HEK293 (cell line): Measurements from ENCODE around the gene SLC35B3.
"Not testable (repeated sequence)": the region's sequence is repeated elsewhere in the genome, so short reads cannot be mapped to it uniquely, and the experiment has no call there.

Experiments
- CTCF ChIA-PET: fragments of 350-600 bp; formaldehyde crosslinking; extraction: SDS; loops from one replicate; lab custom pipeline; 2021; ENCODE audit warnings: antibody characterized with exemption; lab: Yijun Ruan, JAX
- POLR2A ChIA-PET: fragments of 300-600 bp; formaldehyde crosslinking; extraction: SDS; loops from one replicate; lab custom pipeline; 2020; ENCODE audit warnings: antibody characterized with exemption, inconsistent platforms; lab: Yijun Ruan, JAX
- H3K27ac ChIP-seq: fragments of 200-500 bp; sonication (Bioruptor generic); 2 replicates; pipeline ENCODE4 v1.5.1; 2014; ENCODE audit warnings: low read depth, low read length, control low read depth, inconsistent platforms; ENCODE audit errors: extremely low read depth
- H3K36me3 ChIP-seq, 2 experiments: fragments of 200-500 bp in 1 of 2; sonication (Bioruptor generic) in 1 of 2; 1 replicate in 1 of 2; 2 replicates in 1 of 2; pipeline ENCODE4 v1.5.1; 2014 to 2017; ENCODE audit warnings: inconsistent platforms in 2 of 2, low read length in 2 of 2; ENCODE audit not compliant: control insufficient read depth in 2 of 2, insufficient read depth in 1 of 2
- H3K4me1 ChIP-seq: fragments of 200-500 bp; sonication (Bioruptor generic); 2 replicates; pipeline ENCODE4 v1.5.1; 2014; ENCODE audit warnings: mild to moderate bottlenecking, low read length, inconsistent platforms; ENCODE audit not compliant: control insufficient read depth, insufficient read depth
- H3K4me3 ChIP-seq: 2 replicates; pipeline ENCODE4 v1.5.1; 2011; ENCODE audit warnings: low read depth, mild to moderate bottlenecking, control low read depth, low read length, moderate library complexity
- H3K9me3 ChIP-seq: fragments of 200-500 bp; sonication (Bioruptor generic); 2 replicates; pipeline ENCODE4 v1.5.1; 2014; ENCODE audit warnings: low read depth, low read length, inconsistent platforms; ENCODE audit not compliant: control insufficient read depth, insufficient read depth
- FEZF1 ChIP-seq: fragments of 450-650 bp; formaldehyde crosslinking; IDR thresholded peaks from 2 replicates; pipeline ENCODE4 v1.5.1; 2016; ENCODE audit warnings: missing biosample characterization, missing genetic modification characterization
- GLIS2 ChIP-seq: fragments of 450-650 bp; formaldehyde crosslinking; IDR thresholded peaks from 2 replicates; pipeline ENCODE4 v1.5.1; 2016; ENCODE audit warnings: missing biosample characterization, missing genetic modification characterization
- KLF1 ChIP-seq: fragments of 450-650 bp; formaldehyde crosslinking; IDR thresholded peaks from 2 replicates; pipeline ENCODE4 v1.5.1; 2016; ENCODE audit warnings: missing biosample characterization, missing genetic modification characterization
- KLF8 ChIP-seq: fragments of 450-650 bp; formaldehyde crosslinking; IDR thresholded peaks from 2 replicates; pipeline ENCODE4 v1.5.1; 2016; ENCODE audit warnings: missing biosample characterization, missing genetic modification characterization
- REPIN1 ChIP-seq: fragments of 450-650 bp; formaldehyde crosslinking; IDR thresholded peaks from 2 replicates; pipeline ENCODE4 v1.5.1; 2017; ENCODE audit warnings: missing biosample characterization, missing genetic modification characterization, low read depth
- TCF7L2 ChIP-seq: IDR thresholded peaks from 2 replicates; pipeline ENCODE4 v1.6.1; 2011; ENCODE audit warnings: low read depth, mild to moderate bottlenecking, inconsistent platforms, low read length, moderate library complexity, borderline replicate concordance
- ZBTB20 ChIP-seq: fragments of 450-650 bp; formaldehyde crosslinking; IDR thresholded peaks from 2 replicates; pipeline ENCODE4 v1.5.1; 2016; ENCODE audit warnings: missing biosample characterization, missing genetic modification characterization
- ZFP41 ChIP-seq: fragments of 450-650 bp; formaldehyde crosslinking; IDR thresholded peaks from 2 replicates; pipeline ENCODE4 v1.5.1; 2016; ENCODE audit warnings: missing biosample characterization, missing genetic modification characterization, borderline replicate concordance
- ZNF146 ChIP-seq: fragments of 450-650 bp; formaldehyde crosslinking; IDR thresholded peaks from 2 replicates; pipeline ENCODE4 v1.5.1; 2016; ENCODE audit warnings: missing biosample characterization, missing genetic modification characterization
- ZNF19 ChIP-seq: fragments of 450-650 bp; formaldehyde crosslinking; IDR thresholded peaks from 2 replicates; pipeline ENCODE4; 2016; ENCODE audit warnings: missing biosample characterization, missing genetic modification characterization, low read depth
- ZNF558 ChIP-seq: fragments of 450-650 bp; formaldehyde crosslinking; IDR thresholded peaks from 2 replicates; pipeline ENCODE4 v1.5.1; 2016; ENCODE audit warnings: missing biosample characterization, missing genetic modification characterization
- ZNF560 ChIP-seq: fragments of 450-650 bp; formaldehyde crosslinking; IDR thresholded peaks from 2 replicates; pipeline ENCODE4 v1.5.1; 2017; ENCODE audit warnings: missing biosample characterization, missing genetic modification characterization, borderline replicate concordance
- ZNF596 ChIP-seq: fragments of 450-650 bp; IDR thresholded peaks from 2 replicates; pipeline ENCODE4 v1.5.0; 2018; ENCODE audit warnings: missing biosample characterization, mild to moderate bottlenecking, missing genetic modification characterization, moderate library complexity
- ZNF768 ChIP-seq: fragments of 450-650 bp; formaldehyde crosslinking; IDR thresholded peaks from 2 replicates; pipeline ENCODE4 v1.5.1; 2018; ENCODE audit warnings: missing biosample characterization, mild to moderate bottlenecking, missing genetic modification characterization
- ZNF837 ChIP-seq: fragments of 450-650 bp; formaldehyde crosslinking; IDR thresholded peaks from 2 replicates; pipeline ENCODE4 v1.5.1; 2016; ENCODE audit warnings: missing biosample characterization, missing genetic modification characterization
- ZNF843 ChIP-seq: fragments of 450-650 bp; formaldehyde crosslinking; IDR thresholded peaks from 2 replicates; pipeline ENCODE4 v1.5.1; 2016; ENCODE audit warnings: missing biosample characterization, missing genetic modification characterization
- TF ChIP-seq, protein P1 (sequence below): fragments of 450-650 bp; formaldehyde crosslinking; IDR thresholded peaks from 2 replicates; pipeline ENCODE4 v1.5.1; 2016; ENCODE audit warnings: missing biosample characterization, missing genetic modification characterization
- TF ChIP-seq, protein P2 (sequence below): IDR thresholded peaks from 2 replicates; pipeline ENCODE4 v1.6.1; 2011; ENCODE audit warnings: mild to moderate bottlenecking, low read depth, low read length, borderline replicate concordance
- TF ChIP-seq, protein P3 (sequence below): fragments of 450-650 bp; formaldehyde crosslinking; IDR thresholded peaks from 2 replicates; pipeline ENCODE4 v1.5.1; 2016; ENCODE audit warnings: missing biosample characterization, missing genetic modification characterization, borderline replicate concordance
- TF ChIP-seq, protein P4 (sequence below): fragments of 450-650 bp; formaldehyde crosslinking; IDR thresholded peaks from 2 replicates; pipeline ENCODE4 v1.5.1; 2016; ENCODE audit warnings: missing biosample characterization, missing genetic modification characterization
- TF ChIP-seq, protein P5 (sequence below): fragments of 450-650 bp; formaldehyde crosslinking; IDR thresholded peaks from 2 replicates; pipeline ENCODE4 v1.5.1; 2017; ENCODE audit warnings: missing biosample characterization, missing genetic modification characterization

The SLC35B3 gene

DNA sequence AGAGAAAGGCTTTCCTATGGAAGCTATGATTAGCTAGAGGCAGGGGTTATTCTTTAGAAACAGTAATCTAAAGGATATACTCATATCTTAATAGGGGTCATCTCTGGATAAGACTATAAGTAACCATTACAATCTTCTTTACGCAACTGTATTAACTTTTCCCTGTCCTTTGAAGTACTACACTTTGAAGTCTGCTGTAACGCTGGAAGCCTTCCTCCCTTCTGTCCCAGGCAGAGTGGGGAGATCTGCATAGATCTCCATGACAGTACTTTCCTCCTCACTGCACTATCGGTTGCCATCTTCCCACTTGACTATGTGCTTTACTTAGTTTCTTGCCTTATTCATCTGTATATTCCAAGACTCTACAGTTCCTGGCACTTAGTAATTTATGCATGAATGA, 20.1 kb downstream of the SLC35B3 start:
- no peaks in the 10 kb centered on the region for H3K4me1 ChIP-seq

DNA sequence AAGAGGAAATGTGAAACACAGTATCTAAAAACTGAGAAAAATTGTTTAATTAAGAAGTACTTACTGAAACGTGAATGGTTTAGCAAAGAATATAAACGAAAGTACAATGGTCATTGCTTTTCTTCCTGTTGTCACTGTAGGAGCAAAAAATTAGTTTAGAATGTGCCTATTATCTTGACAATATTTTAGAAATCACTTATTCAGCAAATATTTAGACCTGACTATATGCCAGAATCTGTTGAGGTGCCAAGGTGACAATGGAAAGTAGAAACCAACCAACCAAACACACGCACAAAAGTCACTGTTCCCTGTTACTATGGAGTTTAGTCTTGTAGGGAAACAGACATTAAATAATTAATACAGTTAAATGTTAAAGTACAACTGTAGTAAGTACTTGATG, 20.5 kb downstream of the SLC35B3 start:
- no peak overlapping the region for H3K27ac ChIP-seq
- H3K4me1 ChIP-seq: no peaks in the 10 kb centered on the region
- peaks cover 41 to 47% of the 10 kb centered on the region in 2 experiments; a peak in 2 of 3 replicates for H3K36me3 ChIP-seq
- no peak overlapping the region for H3K4me3 ChIP-seq
- CTCF ChIA-PET: no interaction called here
- H3K9me3 ChIP-seq: no peaks in the 10 kb centered on the region
- TF ChIP-seq KLF8 (tag by site-specific recombination) (no peak), ZNF19 (tag by site-specific recombination) (no peak), FEZF1 (tag by site-specific recombination) (no peak)
- TF ChIP-seq, protein P1, sequence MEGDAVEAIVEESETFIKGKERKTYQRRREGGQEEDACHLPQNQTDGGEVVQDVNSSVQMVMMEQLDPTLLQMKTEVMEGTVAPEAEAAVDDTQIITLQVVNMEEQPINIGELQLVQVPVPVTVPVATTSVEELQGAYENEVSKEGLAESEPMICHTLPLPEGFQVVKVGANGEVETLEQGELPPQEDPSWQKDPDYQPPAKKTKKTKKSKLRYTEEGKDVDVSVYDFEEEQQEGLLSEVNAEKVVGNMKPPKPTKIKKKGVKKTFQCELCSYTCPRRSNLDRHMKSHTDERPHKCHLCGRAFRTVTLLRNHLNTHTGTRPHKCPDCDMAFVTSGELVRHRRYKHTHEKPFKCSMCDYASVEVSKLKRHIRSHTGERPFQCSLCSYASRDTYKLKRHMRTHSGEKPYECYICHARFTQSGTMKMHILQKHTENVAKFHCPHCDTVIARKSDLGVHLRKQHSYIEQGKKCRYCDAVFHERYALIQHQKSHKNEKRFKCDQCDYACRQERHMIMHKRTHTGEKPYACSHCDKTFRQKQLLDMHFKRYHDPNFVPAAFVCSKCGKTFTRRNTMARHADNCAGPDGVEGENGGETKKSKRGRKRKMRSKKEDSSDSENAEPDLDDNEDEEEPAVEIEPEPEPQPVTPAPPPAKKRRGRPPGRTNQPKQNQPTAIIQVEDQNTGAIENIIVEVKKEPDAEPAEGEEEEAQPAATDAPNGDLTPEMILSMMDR (tag by site-specific recombination): no peak
- TF ChIP-seq, protein P2, sequence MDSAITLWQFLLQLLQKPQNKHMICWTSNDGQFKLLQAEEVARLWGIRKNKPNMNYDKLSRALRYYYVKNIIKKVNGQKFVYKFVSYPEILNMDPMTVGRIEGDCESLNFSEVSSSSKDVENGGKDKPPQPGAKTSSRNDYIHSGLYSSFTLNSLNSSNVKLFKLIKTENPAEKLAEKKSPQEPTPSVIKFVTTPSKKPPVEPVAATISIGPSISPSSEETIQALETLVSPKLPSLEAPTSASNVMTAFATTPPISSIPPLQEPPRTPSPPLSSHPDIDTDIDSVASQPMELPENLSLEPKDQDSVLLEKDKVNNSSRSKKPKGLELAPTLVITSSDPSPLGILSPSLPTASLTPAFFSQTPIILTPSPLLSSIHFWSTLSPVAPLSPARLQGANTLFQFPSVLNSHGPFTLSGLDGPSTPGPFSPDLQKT: no peak
- TF ChIP-seq, protein P3, sequence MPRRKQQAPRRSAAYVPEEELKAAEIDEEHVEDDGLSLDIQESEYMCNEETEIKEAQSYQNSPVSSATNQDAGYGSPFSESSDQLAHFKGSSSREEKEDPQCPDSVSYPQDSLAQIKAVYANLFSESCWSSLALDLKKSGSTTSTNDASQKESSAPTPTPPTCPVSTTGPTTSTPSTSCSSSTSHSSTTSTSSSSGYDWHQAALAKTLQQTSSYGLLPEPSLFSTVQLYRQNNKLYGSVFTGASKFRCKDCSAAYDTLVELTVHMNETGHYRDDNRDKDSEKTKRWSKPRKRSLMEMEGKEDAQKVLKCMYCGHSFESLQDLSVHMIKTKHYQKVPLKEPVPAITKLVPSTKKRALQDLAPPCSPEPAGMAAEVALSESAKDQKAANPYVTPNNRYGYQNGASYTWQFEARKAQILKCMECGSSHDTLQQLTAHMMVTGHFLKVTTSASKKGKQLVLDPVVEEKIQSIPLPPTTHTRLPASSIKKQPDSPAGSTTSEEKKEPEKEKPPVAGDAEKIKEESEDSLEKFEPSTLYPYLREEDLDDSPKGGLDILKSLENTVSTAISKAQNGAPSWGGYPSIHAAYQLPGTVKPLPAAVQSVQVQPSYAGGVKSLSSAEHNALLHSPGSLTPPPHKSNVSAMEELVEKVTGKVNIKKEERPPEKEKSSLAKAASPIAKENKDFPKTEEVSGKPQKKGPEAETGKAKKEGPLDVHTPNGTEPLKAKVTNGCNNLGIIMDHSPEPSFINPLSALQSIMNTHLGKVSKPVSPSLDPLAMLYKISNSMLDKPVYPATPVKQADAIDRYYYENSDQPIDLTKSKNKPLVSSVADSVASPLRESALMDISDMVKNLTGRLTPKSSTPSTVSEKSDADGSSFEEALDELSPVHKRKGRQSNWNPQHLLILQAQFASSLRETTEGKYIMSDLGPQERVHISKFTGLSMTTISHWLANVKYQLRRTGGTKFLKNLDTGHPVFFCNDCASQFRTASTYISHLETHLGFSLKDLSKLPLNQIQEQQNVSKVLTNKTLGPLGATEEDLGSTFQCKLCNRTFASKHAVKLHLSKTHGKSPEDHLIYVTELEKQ (tag by site-specific recombination): no peak
- POLR2A ChIA-PET: no interaction called here

More for the DNA sequence above, 20.1 kb downstream of the SLC35B3 start:
- Histone ChIP-seq H3K4me3 (no peak overlapping the region), H3K27ac (no peak overlapping the region), H3K9me3 (no peaks in the 10 kb centered on the region), H3K36me3 (peaks cover 42 to 47% of the 10 kb centered on the region in 2 experiments; a peak in 2 of 3 replicates)
- POLR2A ChIA-PET: no interaction called here
- TF ChIP-seq ZFP41 (tag by site-specific recombination) (no peak), TCF7L2 (no peak), ZNF560 (tag by site-specific recombination) (no peak), GLIS2 (tag by site-specific recombination) (no peak), REPIN1 (tag by site-specific recombination) (no peak), ZNF837 (tag by site-specific recombination) (no peak), KLF1 (tag by site-specific recombination) (no peak), ZBTB20 (tag by site-specific recombination) (no peak), ZNF558 (tag by site-specific recombination) (no peak), ZNF843 (no peak), ZNF596 (tag by site-specific recombination) (no peak), ZNF146 (tag by site-specific recombination) (no peak), ZNF768 (tag by site-specific recombination) (no peak)
- TF ChIP-seq, protein P4, sequence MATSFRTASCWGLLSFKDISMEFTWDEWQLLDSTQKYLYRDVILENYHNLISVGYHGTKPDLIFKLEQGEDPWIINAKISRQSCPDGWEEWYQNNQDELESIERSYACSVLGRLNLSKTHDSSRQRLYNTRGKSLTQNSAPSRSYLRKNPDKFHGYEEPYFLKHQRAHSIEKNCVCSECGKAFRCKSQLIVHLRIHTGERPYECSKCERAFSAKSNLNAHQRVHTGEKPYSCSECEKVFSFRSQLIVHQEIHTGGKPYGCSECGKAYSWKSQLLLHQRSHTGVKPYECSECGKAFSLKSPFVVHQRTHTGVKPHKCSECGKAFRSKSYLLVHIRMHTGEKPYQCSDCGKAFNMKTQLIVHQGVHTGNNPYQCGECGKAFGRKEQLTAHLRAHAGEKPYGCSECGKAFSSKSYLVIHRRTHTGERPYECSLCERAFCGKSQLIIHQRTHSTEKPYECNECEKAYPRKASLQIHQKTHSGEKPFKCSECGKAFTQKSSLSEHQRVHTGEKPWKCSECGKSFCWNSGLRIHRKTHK (tag by site-specific recombination): no peak
- TF ChIP-seq, protein P5, sequence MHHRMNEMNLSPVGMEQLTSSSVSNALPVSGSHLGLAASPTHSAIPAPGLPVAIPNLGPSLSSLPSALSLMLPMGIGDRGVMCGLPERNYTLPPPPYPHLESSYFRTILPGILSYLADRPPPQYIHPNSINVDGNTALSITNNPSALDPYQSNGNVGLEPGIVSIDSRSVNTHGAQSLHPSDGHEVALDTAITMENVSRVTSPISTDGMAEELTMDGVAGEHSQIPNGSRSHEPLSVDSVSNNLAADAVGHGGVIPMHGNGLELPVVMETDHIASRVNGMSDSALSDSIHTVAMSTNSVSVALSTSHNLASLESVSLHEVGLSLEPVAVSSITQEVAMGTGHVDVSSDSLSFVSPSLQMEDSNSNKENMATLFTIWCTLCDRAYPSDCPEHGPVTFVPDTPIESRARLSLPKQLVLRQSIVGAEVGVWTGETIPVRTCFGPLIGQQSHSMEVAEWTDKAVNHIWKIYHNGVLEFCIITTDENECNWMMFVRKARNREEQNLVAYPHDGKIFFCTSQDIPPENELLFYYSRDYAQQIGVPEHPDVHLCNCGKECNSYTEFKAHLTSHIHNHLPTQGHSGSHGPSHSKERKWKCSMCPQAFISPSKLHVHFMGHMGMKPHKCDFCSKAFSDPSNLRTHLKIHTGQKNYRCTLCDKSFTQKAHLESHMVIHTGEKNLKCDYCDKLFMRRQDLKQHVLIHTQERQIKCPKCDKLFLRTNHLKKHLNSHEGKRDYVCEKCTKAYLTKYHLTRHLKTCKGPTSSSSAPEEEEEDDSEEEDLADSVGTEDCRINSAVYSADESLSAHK (tag by site-specific recombination): no peak
- CTCF ChIA-PET: no interaction called here

DNA sequence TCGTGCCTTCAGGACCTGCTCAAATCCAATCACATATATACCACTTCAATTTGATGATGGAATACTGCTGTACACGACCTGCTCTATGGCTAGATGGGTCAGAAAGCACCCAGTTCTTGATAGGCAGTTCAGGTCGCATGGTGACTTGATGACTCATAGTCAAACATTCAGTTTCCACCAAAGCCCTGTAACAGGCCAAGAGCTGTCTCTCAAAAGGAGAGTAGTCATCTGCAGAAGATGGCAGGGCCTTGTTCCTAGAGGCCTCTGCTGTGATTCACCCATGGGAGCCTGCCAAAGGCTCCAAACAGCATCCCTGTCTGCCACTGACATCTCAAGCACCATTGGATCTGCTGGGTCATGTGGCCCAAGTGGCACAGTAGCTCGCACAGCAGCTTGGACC, 29.4 kb downstream of the SLC35B3 start:
- H3K27ac ChIP-seq, H3K36me3 ChIP-seq, H3K9me3 ChIP-seq, POLR2A ChIA-PET, CTCF ChIA-PET, H3K4me3 ChIP-seq, H3K4me1 ChIP-seq: not testable (repeated sequence)
